Ovary (tissue), 3 donors: ENCODE measurements around the gene APP.

Source experiments
- CTCF ChIP-seq, 3 donors: fragments of 450-650 bp in 2 of 3; fragments of 200-600 bp in 1 of 3; IDR thresholded peaks; one replicate each; pipeline versions ENCODE4 v1.5.1 to v1.8.0; 2016 to 2022; ENCODE audit warnings: antibody characterized with exemption in 3 of 3, mild to moderate bottlenecking in 1 of 3
- EP300 ChIP-seq: sonication (generic); formaldehyde crosslinking; IDR thresholded peaks from one replicate; pipeline ENCODE4 v1.6.1; 2017; ENCODE audit warnings: antibody characterized with exemption
- POLR2A ChIP-seq: fragments of 450-650 bp; IDR thresholded peaks from one replicate; pipeline ENCODE4 v1.6.1; 2017; ENCODE audit warnings: antibody characterized with exemption, mild to moderate bottlenecking, moderate library complexity
- donor health status: DM: no; HTN: no; CAD: no.

- TF ChIP-seq CTCF (IDR thresholded peaks at IDR 0.05) (no peak), POLR2A (no peak), EP300 (no peak)
These were observed 138.3 kb downstream of the APP start for GRCh38 chr21:26032263-26032662.
